Astrocyte (in vitro differentiated cells and primary cell): Measurements from ENCODE around the gene SP9. TPM values are rescaled to one million over a fixed set of nuclear protein-coding genes. Genes with fewer than 3 reads are reported as not detected.

Source experiments
- DNase-seq: peaks from one replicate; pipeline ENCODE4 v3.0.0-alpha.2; 2010; ENCODE audit warnings: low read depth
- FAIRE-seq: peaks from 2 replicates; lab custom pipeline; 2011; peaks lifted over from hg19 to GRCh38; lab: Jason Lieb, UNC
- H2AFZ ChIP-seq: 2 replicates; pipeline ENCODE4 v1.6.0; 2012; ENCODE audit warnings: low read depth, low read length, inconsistent platforms
- H3K27ac ChIP-seq: 2 replicates; pipeline ENCODE4 v1.5.1; 2011; ENCODE audit warnings: low read depth, low read length, inconsistent platforms
- H3K27me3 ChIP-seq: 2 replicates; pipeline ENCODE4 v1.6.0; 2011; ENCODE audit warnings: low read length, inconsistent platforms; ENCODE audit not compliant: insufficient read depth
- H3K36me3 ChIP-seq: 2 replicates; pipeline ENCODE4 v1.5.1; 2011; ENCODE audit warnings: low read length, inconsistent platforms; ENCODE audit not compliant: insufficient read depth
- H3K4me1 ChIP-seq: 2 replicates; pipeline ENCODE4 v1.5.1; 2011; ENCODE audit warnings: low read length, inconsistent platforms; ENCODE audit not compliant: insufficient read depth
- H3K4me2 ChIP-seq: 2 replicates; pipeline ENCODE4 v1.6.0; 2012; ENCODE audit warnings: low read length, inconsistent platforms
- H3K4me3 ChIP-seq: 2 replicates; pipeline ENCODE4 v1.5.1; 2011; ENCODE audit warnings: low read depth, mild to moderate bottlenecking, low read length, inconsistent platforms; ENCODE audit not compliant: insufficient read depth
- H3K79me2 ChIP-seq: 2 replicates; pipeline ENCODE4 v1.6.0; 2012; ENCODE audit warnings: mild to moderate bottlenecking, low read length, inconsistent platforms; ENCODE audit not compliant: insufficient read depth
- H3K9ac ChIP-seq: 2 replicates; pipeline ENCODE4 v1.6.0; 2012; ENCODE audit warnings: mild to moderate bottlenecking, low read length, inconsistent platforms
- H3K9me3 ChIP-seq: 2 replicates; pipeline ENCODE4 v1.5.1; 2012; ENCODE audit warnings: low read depth, mild to moderate bottlenecking, low read length, inconsistent platforms; ENCODE audit not compliant: insufficient read depth
- H4K20me1 ChIP-seq: 2 replicates; pipeline ENCODE4 v1.6.0; 2012; ENCODE audit warnings: low read length, inconsistent platforms; ENCODE audit not compliant: insufficient read depth
- H3K27ac Mint-ChIP-seq: one replicate; pipeline ENCODE4 v1.8.0; 2021; ENCODE audit warnings: mild to moderate bottlenecking, mixed read lengths; ENCODE audit not compliant: unreplicated experiment
- H3K27me3 Mint-ChIP-seq: one replicate; pipeline ENCODE4 v1.8.0; 2021; ENCODE audit warnings: low read depth, mixed read lengths; ENCODE audit not compliant: unreplicated experiment
- H3K36me3 Mint-ChIP-seq: one replicate; pipeline ENCODE4 v1.8.0; 2021; ENCODE audit warnings: low read depth, mixed read lengths; ENCODE audit not compliant: unreplicated experiment
- H3K4me1 Mint-ChIP-seq: one replicate; pipeline ENCODE4 v1.8.0; 2021; ENCODE audit warnings: low read depth, mixed read lengths; ENCODE audit not compliant: unreplicated experiment
- H3K4me3 Mint-ChIP-seq: one replicate; pipeline ENCODE4 v1.8.0; 2021; ENCODE audit warnings: mild to moderate bottlenecking, moderate library complexity, mixed read lengths; ENCODE audit not compliant: unreplicated experiment
- H3K9me3 Mint-ChIP-seq: one replicate; pipeline ENCODE4 v1.8.0; 2021; ENCODE audit warnings: mild to moderate bottlenecking, mixed read lengths; ENCODE audit not compliant: unreplicated experiment
- CTCF ChIP-seq: IDR thresholded peaks from 2 replicates; pipeline ENCODE4 v1.5.1; 2011; ENCODE audit warnings: low read depth, mild to moderate bottlenecking, inconsistent platforms, low read length, moderate library complexity; ENCODE audit not compliant: insufficient read depth
- EZH2 ChIP-seq: IDR thresholded peaks from 2 replicates; pipeline ENCODE4 v1.6.1; 2012; ENCODE audit warnings: mild to moderate bottlenecking, low read length, inconsistent platforms; ENCODE audit not compliant: insufficient read depth
- total RNA-seq: library from RNA; stranded (reverse); gene quantifications from 2 replicates; pipeline ENCODE4 v1.2.1, GENCODE V29; 2021

SP9 gene
- total RNA-seq, 1 donor from 2014 or later, result not detected

- H3K27ac Mint-ChIP-seq, result no peak overlapping the region
- no peak for FAIRE-seq
- H3K4me3 ChIP-seq, result no peak overlapping the region
Measured at GRCh38 chr2:174336501-174337336, 2.0 kb downstream of the SP9 start.

GRCh38 chr2:174337337-174338146 is 2.8 kb downstream of the SP9 start:
- Mint-ChIP-seq H3K36me3 (peaks cover 2% of the 10 kb centered on the region), H3K27ac (peak overlapping the region; percentile 81), H3K27me3 (peaks cover 56% of the 10 kb centered on the region), H3K4me3 (peak overlapping the region; percentile 32), H3K4me1 (peaks cover 14% of the 10 kb centered on the region), H3K9me3 (peaks cover 17% of the 10 kb centered on the region)
- FAIRE-seq (no peak), DNase-seq (peak; percentile 52)
- Histone ChIP-seq H3K27ac (no peak overlapping the region), H4K20me1 (peaks cover 32% of the 10 kb centered on the region), H3K4me1 (peaks cover 14% of the 10 kb centered on the region), H3K4me2 (peak overlapping the region; percentile 71), H3K79me2 (no peaks in the 10 kb centered on the region), H3K4me3 (no peak overlapping the region), H3K9ac (peak overlapping the region; percentile 14), H3K9me3 (no peaks in the 10 kb centered on the region), H2AFZ (peak overlapping the region; percentile 53), H3K36me3 (no peaks in the 10 kb centered on the region), H3K27me3 (peaks cover 94% of the 10 kb centered on the region)
- peak; percentile 51 for TF ChIP-seq EZH2
- TF ChIP-seq CTCF, result no peak

More at GRCh38 chr2:174336501-174337336, 2.0 kb downstream of the SP9 start:
- peaks cover 39% of the 10 kb centered on the region for H4K20me1 ChIP-seq
- H3K4me1 ChIP-seq, result peaks cover 10% of the 10 kb centered on the region
- peaks cover 94% of the 10 kb centered on the region for H3K27me3 ChIP-seq
- Mint-ChIP-seq H3K36me3 (peaks cover 2% of the 10 kb centered on the region), H3K27me3 (peaks cover 64% of the 10 kb centered on the region), H3K4me1 (peaks cover 14% of the 10 kb centered on the region), H3K4me3 (no peak overlapping the region), H3K9me3 (peaks cover 17% of the 10 kb centered on the region)
- no peak overlapping the region for H3K27ac ChIP-seq
- H3K79me2 ChIP-seq, result no peaks in the 10 kb centered on the region
- peak overlapping the region; percentile 67 for H2AFZ ChIP-seq
- peak overlapping the region; percentile 71 for H3K4me2 ChIP-seq
- H3K36me3 ChIP-seq, result no peaks in the 10 kb centered on the region
- H3K9me3 ChIP-seq, result no peaks in the 10 kb centered on the region
- no peak overlapping the region for H3K9ac ChIP-seq
- no peak for TF ChIP-seq CTCF
- TF ChIP-seq EZH2, result peak; percentile 97
- DNase-seq, result no peak
